Activated naive CD4-positive, alpha-beta T cell treated with anti-CD3 and anti-CD28 coated beads, Interleukin-2, amount 50 U/mL, for 72 hours (primary cell): ENCODE measurements around the gene MAP2K6. TPM values are rescaled to one million over a fixed set of nuclear protein-coding genes. Genes with fewer than 3 reads are reported as not detected.

Experiments used
- ATAC-seq, 2 donors: fragments of 150-1000 bp; cut with Tn5 transposase; 2 replicates each; pipeline ENCODE4 v1.10.0; 2021; ENCODE audit warnings: mild to moderate bottlenecking in 2 of 2, moderate library complexity in 2 of 2
- DNase-seq, 2 donors: peaks; one replicate each; pipeline ENCODE4 v3.0.0; 2021 to 2022; ENCODE audit warnings: low spot score in 2 of 2
- H3K27ac Mint-ChIP-seq, 2 donors: one replicate each; pipeline ENCODE4 v1.8.0; 2022; ENCODE audit warnings: mild to moderate bottlenecking in 2 of 2, mixed read lengths in 2 of 2
- H3K36me3 Mint-ChIP-seq, 2 donors: one replicate each; pipeline ENCODE4 v1.8.0; 2022; ENCODE audit warnings: mixed read lengths in 2 of 2
- H3K9me3 Mint-ChIP-seq, 2 donors: one replicate each; pipeline ENCODE4 v1.8.0; 2022; ENCODE audit warnings: mixed read lengths in 2 of 2
- total RNA-seq, 2 donors: library from RNA; stranded (reverse); gene quantifications; one replicate each; pipeline ENCODE4 v1.2.3, GENCODE V29; 2022

Gene MAP2K6
- total RNA-seq, 2 donors from 2014 or later = 3.2 to 5.8 TPM

GRCh38 chr17:69528035-69528434 lies 113.5 kb downstream of the MAP2K6 start:
- ATAC-seq = no peak
- H3K27ac Mint-ChIP-seq = no peak overlapping the region
- peaks cover 5 to 8% of the 10 kb centered on the region in 2 donors for H3K36me3 Mint-ChIP-seq
- no peak for DNase-seq
- no peaks in the 10 kb centered on the region for H3K9me3 Mint-ChIP-seq

GRCh38 chr17:69533481-69534234 lies 119.2 kb downstream of the MAP2K6 start:
- Mint-ChIP-seq H3K27ac (no peak overlapping the region), H3K9me3 (no peaks in the 10 kb centered on the region), H3K36me3 (peaks cover 5 to 17% of the 10 kb centered on the region in 2 donors)
- ATAC-seq (no peak), DNase-seq (no peak)

GRCh38 chr17:69534235-69534621 lies 119.7 kb downstream of the MAP2K6 start:
- no peak overlapping the region for H3K27ac Mint-ChIP-seq
- H3K36me3 Mint-ChIP-seq = peaks cover 7 to 17% of the 10 kb centered on the region in 2 donors
- ATAC-seq = no peak
- peaks cover 0 to 4% of the 10 kb centered on the region in 2 donors for H3K9me3 Mint-ChIP-seq
- DNase-seq = no peak

- no peak for DNase-seq
- H3K36me3 Mint-ChIP-seq = peaks cover 11 to 17% of the 10 kb centered on the region in 2 donors
- H3K27ac Mint-ChIP-seq = no peak overlapping the region
- H3K9me3 Mint-ChIP-seq = peaks cover 0 to 7% of the 10 kb centered on the region in 2 donors
- ATAC-seq = no peak
These were observed 120.6 kb downstream of the MAP2K6 start for GRCh38 chr17:69535016-69535570.

GRCh38 chr17:69538795-69539194 lies 124.3 kb downstream of the MAP2K6 start:
- H3K27ac Mint-ChIP-seq = peak overlapping the region in 1 of 2 donors; percentile 57
- H3K36me3 Mint-ChIP-seq = peaks cover 11 to 21% of the 10 kb centered on the region in 2 donors
- ATAC-seq (no peak), DNase-seq (no peak)
- H3K9me3 Mint-ChIP-seq = peaks cover 0 to 7% of the 10 kb centered on the region in 2 donors

GRCh38 chr17:69539274-69539673 lies 124.8 kb downstream of the MAP2K6 start:
- peak overlapping the region in 1 of 2 donors; percentile 57 for H3K27ac Mint-ChIP-seq
- no peak for DNase-seq
- ATAC-seq = peak; percentile 35 to 80

GRCh38 chr17:69539781-69540319 lies 125.4 kb downstream of the MAP2K6 start:
- peak overlapping the region in 1 of 2 donors; percentile 57 for H3K27ac Mint-ChIP-seq
- DNase-seq (no peak), ATAC-seq (peak in 1 of 2 donors; percentile 61)
- H3K9me3 Mint-ChIP-seq = peaks cover 0 to 7% of the 10 kb centered on the region in 2 donors
- H3K36me3 Mint-ChIP-seq = peaks cover 11 to 17% of the 10 kb centered on the region in 2 donors

More at GRCh38 chr17:69539274-69539673, 124.8 kb downstream of the MAP2K6 start:
- Mint-ChIP-seq H3K9me3 (peaks cover 0 to 7% of the 10 kb centered on the region in 2 donors), H3K36me3 (peaks cover 11 to 22% of the 10 kb centered on the region in 2 donors)

GRCh38 chr17:69540356-69540755 lies 125.9 kb downstream of the MAP2K6 start:
- Mint-ChIP-seq H3K36me3 (peaks cover 11 to 13% of the 10 kb centered on the region in 2 donors), H3K27ac (no peak overlapping the region), H3K9me3 (peaks cover 0 to 7% of the 10 kb centered on the region in 2 donors)
- ATAC-seq (no peak), DNase-seq (no peak)

GRCh38 chr17:69547230-69547629 lies 132.7 kb downstream of the MAP2K6 start:
- Mint-ChIP-seq H3K27ac (no peak overlapping the region), H3K9me3 (no peaks in the 10 kb centered on the region), H3K36me3 (peaks cover 0 to 15% of the 10 kb centered on the region in 2 donors)
- no peak for ATAC-seq
- DNase-seq = no peak

GRCh38 chr17:69547947-69548346 lies 133.4 kb downstream of the MAP2K6 start:
- H3K9me3 Mint-ChIP-seq = no peaks in the 10 kb centered on the region
- H3K36me3 Mint-ChIP-seq = peaks cover 0 to 18% of the 10 kb centered on the region in 2 donors
- DNase-seq (no peak), ATAC-seq (no peak)
- no peak overlapping the region for H3K27ac Mint-ChIP-seq

- H3K27ac Mint-ChIP-seq = no peak overlapping the region
- peaks cover 0 to 16% of the 10 kb centered on the region in 2 donors for H3K36me3 Mint-ChIP-seq
- peaks cover 0 to 5% of the 10 kb centered on the region in 2 donors for H3K9me3 Mint-ChIP-seq
- ATAC-seq (peak; percentile 34 to 65), DNase-seq (no peak)
These were observed 136.9 kb downstream of the MAP2K6 start for GRCh38 chr17:69551212-69552010.

- no peak for DNase-seq
- Mint-ChIP-seq H3K27ac (no peak overlapping the region), H3K36me3 (peaks cover 0 to 10% of the 10 kb centered on the region in 2 donors), H3K9me3 (peaks cover 0 to 5% of the 10 kb centered on the region in 2 donors)
- no peak for ATAC-seq
These were observed 138.6 kb downstream of the MAP2K6 start for GRCh38 chr17:69552986-69553667.

- Mint-ChIP-seq H3K9me3 (peaks cover 0 to 5% of the 10 kb centered on the region in 2 donors), H3K27ac (no peak overlapping the region), H3K36me3 (peaks cover 0 to 10% of the 10 kb centered on the region in 2 donors)
- no peak for DNase-seq
- no peak for ATAC-seq
These were observed 140.6 kb downstream of the MAP2K6 start for GRCh38 chr17:69555056-69555455.

GRCh38 chr17:69557339-69557738 lies 142.8 kb downstream of the MAP2K6 start:
- Mint-ChIP-seq H3K27ac (no peak overlapping the region), H3K36me3 (peaks cover 0 to 6% of the 10 kb centered on the region in 2 donors), H3K9me3 (peaks cover 0 to 5% of the 10 kb centered on the region in 2 donors)
- ATAC-seq = no peak
- DNase-seq = no peak

- Mint-ChIP-seq H3K27ac (no peak overlapping the region), H3K36me3 (peaks cover 0 to 3% of the 10 kb centered on the region in 2 donors), H3K9me3 (peaks cover 0 to 4% of the 10 kb centered on the region in 2 donors)
- no peak for ATAC-seq
- DNase-seq = no peak
These were observed 144.3 kb downstream of the MAP2K6 start for GRCh38 chr17:69558796-69559195.

GRCh38 chr17:69560987-69561441 lies 146.5 kb downstream of the MAP2K6 start:
- DNase-seq (no peak), ATAC-seq (no peak)
- Mint-ChIP-seq H3K36me3 (no peaks in the 10 kb centered on the region), H3K9me3 (no peaks in the 10 kb centered on the region), H3K27ac (no peak overlapping the region)
